Vagina (tissue), 2 donors: Measurements from ENCODE around the gene CAMK2N2. TPM values are rescaled to one million over a fixed set of nuclear protein-coding genes. Genes with fewer than 3 reads are reported as not detected.

Experiments
- DNase-seq, 2 donors: peaks; one replicate each; pipeline ENCODE4 v3.0.0-alpha.2; 2017; ENCODE audit errors: extremely low spot score in 2 of 2
- H3K27ac ChIP-seq: fragments of 200-600 bp; sonication (generic); one replicate; pipeline ENCODE4 v1.5.1; 2019
- H3K27me3 ChIP-seq: fragments of 200-600 bp; sonication (generic); one replicate; pipeline ENCODE4 v1.5.1; 2019
- H3K36me3 ChIP-seq, 2 donors: fragments of 200-600 bp; sonication (generic); one replicate each; pipeline ENCODE4 v1.5.1; 2017 to 2019
- H3K4me1 ChIP-seq: fragments of 200-600 bp; sonication (generic); one replicate; pipeline ENCODE4 v1.5.1; 2019
- H3K4me3 ChIP-seq, 2 donors: fragments of 200-600 bp; sonication (generic); 1 replicate in 1 of 2; 2 replicates in 1 of 2; pipeline ENCODE4 v1.5.1; 2016 to 2019
- H3K9me3 ChIP-seq: fragments of 200-600 bp; sonication (generic); one replicate; pipeline ENCODE4 v1.5.1; 2019
- POLR2A ChIP-seq, 2 donors: fragments of 450-650 bp; IDR thresholded peaks; one replicate each; pipeline ENCODE4 v1.6.1; 2017; ENCODE audit warnings: antibody characterized with exemption in 2 of 2, mild to moderate bottlenecking in 2 of 2, moderate library complexity in 2 of 2
- POLR2AphosphoS5 ChIP-seq, 2 donors: sonication (generic); formaldehyde crosslinking; IDR thresholded peaks; one replicate each; pipeline ENCODE4 v1.9.0; 2017; ENCODE audit warnings: antibody characterized with exemption in 2 of 2, mild to moderate bottlenecking in 2 of 2, low read depth in 1 of 2; ENCODE audit not compliant: insufficient read depth in 1 of 2
- intact Hi-C: fragments of 100-400 bp; cut with DNase I; formaldehyde crosslinking; loops from one replicate; pipeline ENCODE4 v1.15.1; 2023
- total RNA-seq: library from RNA; depleted of rRNA; stranded (reverse); fragments of >200 nt; gene quantifications from one replicate; pipeline ENCODE4 v1.2.3, GENCODE V29; 2016
- TF ChIP-seq, protein P1 (sequence below), 3 experiments: fragments of 450-650 bp in 2 of 3; fragments of 200-600 bp in 1 of 3; sonication (generic) in 1 of 3; IDR thresholded peaks; one replicate each; pipeline ENCODE4 v1.5.1; 2017 to 2019; ENCODE audit warnings: antibody characterized with exemption in 3 of 3, mild to moderate bottlenecking in 2 of 3, moderate library complexity in 2 of 3

Gene CAMK2N2
- total RNA-seq, 1 donor from 2014 or later = not detected

- peaks cover 9% of the 10 kb centered on the region for H3K27me3 ChIP-seq
- H3K9me3 ChIP-seq = no peaks in the 10 kb centered on the region
- intact Hi-C loops = no loop called here
- H3K4me3 ChIP-seq = no peak overlapping the region
- H3K4me1 ChIP-seq = peaks cover 24% of the 10 kb centered on the region
- no peak overlapping the region for H3K27ac ChIP-seq
- TF ChIP-seq, protein P1, sequence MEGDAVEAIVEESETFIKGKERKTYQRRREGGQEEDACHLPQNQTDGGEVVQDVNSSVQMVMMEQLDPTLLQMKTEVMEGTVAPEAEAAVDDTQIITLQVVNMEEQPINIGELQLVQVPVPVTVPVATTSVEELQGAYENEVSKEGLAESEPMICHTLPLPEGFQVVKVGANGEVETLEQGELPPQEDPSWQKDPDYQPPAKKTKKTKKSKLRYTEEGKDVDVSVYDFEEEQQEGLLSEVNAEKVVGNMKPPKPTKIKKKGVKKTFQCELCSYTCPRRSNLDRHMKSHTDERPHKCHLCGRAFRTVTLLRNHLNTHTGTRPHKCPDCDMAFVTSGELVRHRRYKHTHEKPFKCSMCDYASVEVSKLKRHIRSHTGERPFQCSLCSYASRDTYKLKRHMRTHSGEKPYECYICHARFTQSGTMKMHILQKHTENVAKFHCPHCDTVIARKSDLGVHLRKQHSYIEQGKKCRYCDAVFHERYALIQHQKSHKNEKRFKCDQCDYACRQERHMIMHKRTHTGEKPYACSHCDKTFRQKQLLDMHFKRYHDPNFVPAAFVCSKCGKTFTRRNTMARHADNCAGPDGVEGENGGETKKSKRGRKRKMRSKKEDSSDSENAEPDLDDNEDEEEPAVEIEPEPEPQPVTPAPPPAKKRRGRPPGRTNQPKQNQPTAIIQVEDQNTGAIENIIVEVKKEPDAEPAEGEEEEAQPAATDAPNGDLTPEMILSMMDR (IDR thresholded peaks at IDR 0.05) = no peak
- TF ChIP-seq POLR2A (IDR thresholded peaks at IDR 0.05) (no peak), POLR2AphosphoS5 (IDR thresholded peaks at IDR 0.05; ENCODE audit: insufficient read depth in 1 of 2, low read depth in 1 of 2) (no peak)
- peaks cover 0 to 5% of the 10 kb centered on the region in 2 donors for H3K36me3 ChIP-seq
- no peak for DNase-seq
Observed at GRCh38 chr3:184258926-184259325, 2.4 kb downstream of the CAMK2N2 start.

GRCh38 chr3:184257083-184257915 lies 4.1 kb downstream of the CAMK2N2 start:
- Histone ChIP-seq H3K4me3 (no peak overlapping the region), H3K36me3 (peaks cover 0 to 5% of the 10 kb centered on the region in 2 donors), H3K27ac (no peak overlapping the region), H3K9me3 (no peaks in the 10 kb centered on the region), H3K27me3 (peaks cover 3% of the 10 kb centered on the region), H3K4me1 (peaks cover 21% of the 10 kb centered on the region)
- TF ChIP-seq POLR2A (IDR thresholded peaks at IDR 0.05) (no peak), POLR2AphosphoS5 (IDR thresholded peaks at IDR 0.05; ENCODE audit: insufficient read depth in 1 of 2, low read depth in 1 of 2) (no peak)
- TF ChIP-seq, protein P1 (IDR thresholded peaks at IDR 0.05) = no peak
- DNase-seq = peak in 1 of 2 donors; percentile 91
- intact Hi-C loops = no loop called here

GRCh38 chr3:184255291-184256039 lies 5.9 kb downstream of the CAMK2N2 start:
- H3K36me3 ChIP-seq = peaks cover 0 to 5% of the 10 kb centered on the region in 2 donors
- no peak for DNase-seq
- no peaks in the 10 kb centered on the region for H3K27me3 ChIP-seq
- H3K9me3 ChIP-seq = no peaks in the 10 kb centered on the region
- H3K27ac ChIP-seq = no peak overlapping the region
- intact Hi-C loops = no loop called here
- no peak overlapping the region for H3K4me3 ChIP-seq
- H3K4me1 ChIP-seq = peaks cover 9% of the 10 kb centered on the region
- no peak for TF ChIP-seq POLR2AphosphoS5 (IDR thresholded peaks at IDR 0.05; ENCODE audit: insufficient read depth in 1 of 2, low read depth in 1 of 2)
- TF ChIP-seq, protein P1 (IDR thresholded peaks at IDR 0.05) = no peak
- no peak for TF ChIP-seq POLR2A (IDR thresholded peaks at IDR 0.05)

DNA sequence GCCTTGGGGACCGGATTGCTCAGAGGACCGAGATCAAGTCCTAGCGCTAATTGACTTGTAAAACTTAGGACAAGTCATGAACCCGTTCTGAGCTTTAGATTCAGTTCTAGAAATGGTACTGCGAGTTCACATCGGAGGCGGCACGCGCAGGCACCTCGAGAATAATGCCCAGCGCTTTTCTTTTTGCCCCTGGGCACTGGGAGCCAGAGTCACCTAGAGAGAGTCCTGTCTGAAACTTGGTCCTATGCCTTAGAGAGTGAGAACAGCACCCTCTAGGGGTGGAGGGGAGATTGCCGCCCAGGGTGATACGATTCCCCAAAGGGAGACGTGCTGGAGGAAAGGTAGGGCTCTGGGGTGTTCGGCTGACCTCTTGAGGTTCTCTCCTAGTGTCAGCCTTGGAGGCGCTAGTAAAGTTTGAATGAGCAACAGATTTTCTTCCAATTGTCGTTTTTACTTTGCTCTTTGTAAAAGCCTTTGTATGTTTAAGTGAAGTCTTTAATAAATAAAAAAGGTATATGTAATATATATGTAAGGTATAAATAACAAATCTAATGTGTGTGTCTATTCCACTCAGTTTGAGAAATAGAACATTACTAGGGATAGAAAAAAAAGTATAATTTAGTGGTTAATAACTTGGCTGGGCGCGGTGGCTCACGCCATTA lies 11.1 kb downstream of the CAMK2N2 start:
- intact Hi-C loops = no loop called here
- Histone ChIP-seq H3K36me3 (peaks cover 0 to 2% of the 10 kb centered on the region in 2 donors), H3K4me1 (peaks cover 28% of the 10 kb centered on the region), H3K27ac (peak overlapping the region; percentile 27), H3K9me3 (no peaks in the 10 kb centered on the region), H3K27me3 (no peaks in the 10 kb centered on the region), H3K4me3 (peak overlapping the region; percentile 71 to 87)
- DNase-seq = peak; percentile 89 to 93
- peak in 1 of 2 donors; percentile 14 for TF ChIP-seq POLR2AphosphoS5 (IDR thresholded peaks at IDR 0.05; ENCODE audit: insufficient read depth in 1 of 2, low read depth in 1 of 2)
- no peak for TF ChIP-seq POLR2A (IDR thresholded peaks at IDR 0.05)
- TF ChIP-seq, protein P1 (IDR thresholded peaks at IDR 0.05) = peak; percentile 42 to 81 (median 69)
